Measurements from ENCODE around the gene ST6GAL2.

The ST6GAL2 gene

GRCh38 chr2:106816974-106817373 lies 69.0 kb downstream of the ST6GAL2 start:
- no peak for DNase-seq

- no peak for DNase-seq
Measured at GRCh38 chr2:106812841-106813240, 73.1 kb downstream of the ST6GAL2 start.

DNA sequence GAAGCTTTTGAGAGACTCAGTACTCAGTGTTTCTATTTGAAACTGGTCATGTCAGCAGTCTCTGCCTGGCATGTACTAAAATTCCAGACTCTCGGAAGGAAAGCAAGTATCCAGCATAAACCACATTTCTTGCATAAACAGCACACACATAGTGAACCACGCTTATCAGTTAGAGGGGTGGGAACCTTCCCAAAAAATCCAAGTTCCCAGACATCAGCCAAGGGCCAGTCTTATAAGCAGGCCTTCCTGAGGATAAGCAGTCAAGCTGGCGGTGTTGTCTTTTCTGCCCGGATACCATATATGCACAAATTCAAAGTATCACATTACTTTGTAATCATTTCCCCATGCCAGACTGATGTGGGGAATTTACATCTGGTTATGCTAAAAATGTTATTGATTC lies 73.6 kb downstream of the ST6GAL2 start:
- DNase-seq: no peak

DNA sequence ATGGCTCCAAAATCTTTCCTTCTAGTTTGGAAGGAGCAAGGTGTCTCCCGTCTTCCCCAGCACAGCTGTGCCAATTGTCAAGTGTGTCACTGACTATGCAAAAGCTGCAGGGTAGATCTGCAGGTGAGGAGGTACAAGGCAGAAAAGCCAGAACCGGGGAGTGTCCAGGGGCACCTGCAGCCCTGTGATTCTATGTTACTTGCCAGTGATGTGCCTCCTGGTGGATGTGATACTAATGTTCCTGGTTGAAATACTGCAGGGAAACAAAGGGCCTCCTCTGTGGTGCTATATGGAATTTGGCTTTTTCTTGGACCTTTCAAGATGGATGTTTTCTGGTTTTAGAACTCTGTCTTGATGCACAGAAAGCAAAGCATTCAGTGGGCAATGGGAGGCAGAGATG lies 80.3 kb downstream of the ST6GAL2 start:
- DNase-seq: no peak

DNA sequence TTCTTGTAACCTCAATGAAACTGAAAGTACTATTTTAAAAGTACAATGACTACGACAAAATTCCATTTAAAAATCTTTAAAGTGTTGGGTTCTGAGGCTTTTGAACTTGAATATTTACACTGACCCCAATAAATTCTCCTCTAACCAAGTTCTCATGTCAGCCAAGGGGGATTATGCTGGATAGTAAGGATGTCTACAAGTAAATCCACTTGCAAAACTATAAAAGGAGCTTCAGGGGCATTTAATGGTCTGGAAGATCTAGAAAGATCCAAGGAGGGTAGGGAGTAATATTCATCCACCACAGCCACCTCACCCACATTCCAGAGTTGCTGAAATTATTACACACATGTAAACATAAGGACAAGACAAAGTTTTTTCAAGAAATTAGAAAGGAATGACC lies 81.8 kb downstream of the ST6GAL2 start:
- no peak for DNase-seq

DNA sequence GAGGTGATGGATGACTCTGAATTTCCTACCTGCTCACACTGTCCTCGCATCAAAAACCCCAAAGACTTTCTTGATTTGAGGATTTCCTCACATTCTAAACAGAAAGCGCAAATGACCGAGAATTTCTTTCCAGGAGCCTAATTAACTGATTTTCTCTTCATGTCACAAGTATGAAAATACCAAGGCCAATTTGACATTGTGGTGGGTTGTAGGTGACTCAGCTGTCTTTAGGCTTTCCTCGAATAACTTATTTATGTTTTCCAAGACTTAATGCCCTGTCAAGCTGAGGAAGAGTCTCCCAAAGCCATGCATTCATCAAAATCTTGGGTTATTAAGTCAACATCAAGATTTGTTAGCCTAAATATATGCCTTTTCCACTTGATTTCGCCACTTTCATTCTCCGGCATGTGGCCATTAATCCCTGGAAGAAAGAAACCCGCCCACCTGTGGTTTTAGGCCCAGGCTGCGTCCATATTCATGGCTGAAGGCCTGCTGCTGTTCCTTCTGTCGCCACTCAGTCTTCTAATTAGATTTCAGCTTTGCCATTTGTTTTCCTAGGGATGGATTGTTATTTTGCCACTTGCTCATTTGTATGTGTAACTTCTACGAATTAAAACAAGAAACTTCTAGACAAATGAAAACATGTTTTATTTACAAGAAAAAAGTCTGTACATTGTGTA lies 84.9 kb downstream of the ST6GAL2 start:
- DNase-seq: no peak

DNA sequence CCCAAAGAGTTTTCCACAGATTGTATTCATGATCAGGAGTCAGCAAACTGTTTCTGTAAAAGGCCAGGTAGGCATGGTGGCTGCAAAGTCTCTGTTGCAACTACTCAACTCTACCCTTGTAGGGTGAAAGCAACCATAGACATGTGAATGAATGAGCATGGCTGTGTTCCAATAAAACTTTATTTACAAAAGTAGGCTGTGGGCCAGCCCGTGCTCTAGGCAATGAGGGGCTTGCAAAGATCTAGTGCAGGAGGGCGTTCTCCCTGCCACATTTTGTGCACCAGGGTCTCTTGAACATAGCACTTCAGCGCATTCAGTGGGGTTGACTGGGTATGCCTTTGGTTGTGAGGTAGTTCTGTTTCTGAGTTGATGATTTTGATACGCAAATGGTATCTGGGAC lies 85.8 kb downstream of the ST6GAL2 start:
- no peak for DNase-seq

GRCh38 chr2:106798826-106799552 lies 87.0 kb downstream of the ST6GAL2 start:
- DNase-seq: no peak

DNA sequence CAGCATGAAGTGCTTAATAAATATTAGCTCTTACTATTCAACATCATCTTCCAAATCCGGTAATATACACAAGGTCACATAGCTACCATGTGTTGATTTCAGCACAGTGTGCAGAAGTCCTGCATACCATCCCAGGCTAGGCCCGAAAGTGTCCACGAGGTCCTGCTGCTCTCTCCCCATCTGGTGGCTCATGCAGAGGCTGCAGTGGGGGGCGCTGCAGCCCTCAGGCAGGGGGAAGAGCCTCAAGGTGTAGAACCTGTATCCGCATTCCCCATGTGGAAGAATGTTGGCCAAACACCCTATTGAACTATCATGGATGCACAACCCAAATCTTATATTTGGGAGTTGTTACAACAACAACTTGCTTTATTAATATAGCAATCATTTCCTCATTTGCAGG lies 88.5 kb downstream of the ST6GAL2 start:
- no peak for DNase-seq

- DNase-seq: no peak
Measured at GRCh38 chr2:106792671-106793070, 93.3 kb downstream of the ST6GAL2 start.

DNA sequence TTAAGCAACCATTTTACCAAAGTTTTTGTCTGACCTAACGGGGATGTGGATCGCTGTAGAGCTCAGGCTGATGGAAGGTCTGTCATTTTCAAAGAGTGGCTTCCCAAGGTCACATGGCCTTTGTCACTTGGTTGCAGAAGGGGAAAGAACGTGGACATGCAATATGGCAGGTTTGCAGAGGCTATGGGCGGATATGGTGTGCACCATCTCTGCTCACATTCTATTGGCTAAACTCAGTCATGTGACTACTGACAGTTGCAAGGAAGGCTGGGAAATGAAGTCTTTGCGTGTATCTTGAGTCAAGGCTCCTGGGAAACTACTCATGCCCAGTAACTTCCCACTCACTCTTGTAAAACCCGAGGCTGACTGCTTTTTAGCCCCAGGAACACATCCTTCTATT lies 96.8 kb downstream of the ST6GAL2 start:
- DNase-seq: no peak

GRCh38 chr2:106782681-106783080 lies 103.3 kb downstream of the ST6GAL2 start:
- DNase-seq: no peak

DNA sequence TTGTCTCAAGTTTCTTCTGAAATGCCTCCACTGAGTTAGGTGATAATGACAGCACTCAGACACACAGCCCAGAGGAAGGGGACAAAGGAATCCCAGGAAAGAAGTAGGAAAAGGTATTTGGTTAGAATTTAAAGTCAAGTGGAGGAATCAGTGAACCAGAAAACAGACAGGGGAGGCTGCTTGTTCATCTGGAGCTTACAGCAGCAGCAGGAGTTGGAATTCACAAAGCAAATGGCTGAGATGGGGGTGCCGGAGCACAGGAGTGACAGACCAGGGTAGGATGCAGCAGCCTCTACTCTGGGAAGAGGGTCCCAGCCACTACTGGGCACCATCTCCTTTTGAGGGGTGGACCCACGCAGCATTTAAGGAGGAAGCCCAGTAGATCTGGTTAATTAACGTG lies 104.8 kb downstream of the ST6GAL2 start:
- DNase-seq: no peak

DNA sequence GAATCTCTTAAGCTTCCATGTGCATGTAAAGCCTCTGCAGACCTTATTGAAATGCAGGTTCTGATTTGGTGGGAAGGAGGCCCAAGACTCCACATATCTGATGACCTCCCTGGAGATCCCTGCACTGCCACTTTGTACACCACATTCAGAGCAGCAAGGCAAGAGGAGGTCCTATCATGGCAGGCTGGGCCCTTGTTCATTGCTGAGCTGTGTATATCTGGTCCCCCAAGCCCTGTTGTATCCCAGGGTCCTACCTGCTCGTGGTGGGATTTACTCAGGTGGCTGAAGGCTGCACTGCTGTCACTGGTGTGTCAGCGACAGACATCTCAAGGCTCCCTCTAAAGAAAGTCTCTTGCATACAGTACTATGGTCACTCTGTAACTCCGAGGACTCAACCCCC lies 114.2 kb downstream of the ST6GAL2 start:
- DNase-seq: no peak

DNA sequence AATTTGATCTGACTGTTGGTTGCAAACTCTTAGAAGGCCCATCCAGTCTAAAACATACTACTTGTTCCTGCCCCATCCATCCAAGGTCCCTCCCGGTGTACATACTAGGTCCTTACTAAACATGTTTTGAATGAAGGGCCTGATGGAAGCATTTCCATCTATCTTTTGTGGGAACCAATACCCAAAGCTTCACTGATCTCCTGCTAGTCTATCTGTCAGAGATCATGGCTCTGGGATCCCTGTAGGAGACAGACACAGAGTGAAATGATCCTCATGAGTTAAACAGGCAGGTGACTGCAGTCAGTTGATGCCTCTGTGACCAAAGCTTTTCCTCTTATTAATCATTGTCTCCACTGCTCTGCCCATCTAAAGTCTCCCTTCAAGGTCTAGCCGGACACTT lies 115.0 kb downstream of the ST6GAL2 start:
- no peak for DNase-seq

DNA sequence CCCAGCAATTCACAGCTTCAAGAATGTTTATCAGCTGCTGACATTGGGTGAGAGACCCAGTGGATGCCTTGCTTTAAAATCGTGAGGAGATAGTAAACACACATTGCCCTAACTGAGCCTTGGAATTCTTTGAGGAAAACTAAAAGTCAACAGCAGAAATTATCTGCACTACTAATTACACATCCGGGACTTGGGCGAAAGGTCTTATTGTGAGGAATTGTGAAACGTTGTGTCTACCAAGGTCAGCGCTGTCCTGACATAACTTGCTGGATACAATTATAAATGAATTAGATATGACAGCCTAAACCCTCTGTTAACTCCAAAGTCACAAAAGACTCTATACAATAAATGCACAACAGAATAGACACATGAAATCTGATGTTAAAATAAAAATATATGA lies 121.4 kb downstream of the ST6GAL2 start:
- DNase-seq: no peak

GRCh38 chr2:106759966-106760365 lies 126.0 kb downstream of the ST6GAL2 start:
- no peak for DNase-seq

GRCh38 chr2:106758901-106759497 lies 127.0 kb downstream of the ST6GAL2 start:
- DNase-seq: no peak
